HepG2 (cell line): Measurements from ENCODE around the gene PPP1R9A. TPM values are rescaled to one million over a fixed set of nuclear protein-coding genes. Genes with fewer than 3 reads are reported as not detected.

ENCODE experiments used
- ATAC-seq: fragments of 200-7000 bp; cut with Tn5 transposase; 3 replicates; pipeline ENCODE4 v1.9.1; 2020; ENCODE audit warnings: mild to moderate bottlenecking, moderate library complexity
- BruUV-seq: library from RNA; stranded (reverse); fragments of 400-500 nt; replicated peaks from 2 replicates; lab custom pipeline; 2021; lab: Mats Ljungman, UMichigan
- CTCF ChIA-PET: fragments of 300-600 bp; formaldehyde crosslinking; extraction: SDS; loops from one replicate; lab custom pipeline; 2021; ENCODE audit warnings: low total read pairs, inconsistent platforms, low intra/inter-chr PET ratio; lab: Yijun Ruan, JAX
- POLR2A ChIA-PET: fragments of 350-600 bp; sonication (Branson Sonifier 250); formaldehyde crosslinking; loops from one replicate; lab custom pipeline; 2020; ENCODE audit warnings: antibody characterized with exemption, inconsistent platforms; lab: Yijun Ruan, JAX
- DNase-seq: peaks from one replicate; pipeline ENCODE4 v3.0.0-alpha.2; 2015; ENCODE audit warnings: low spot score
- FAIRE-seq: peaks from 3 replicates; lab custom pipeline; 2011; peaks lifted over from hg19 to GRCh38; lab: Jason Lieb, UNC
- H2AFZ ChIP-seq: one replicate; pipeline ENCODE4 v1.6.1; 2011; ENCODE audit warnings: low read length, inconsistent platforms
- H3K27ac ChIP-seq: fragments of 300-600 bp; 3 replicates; pipeline ENCODE4 v1.8.0; 2011; ENCODE audit warnings: mixed run types, mild to moderate bottlenecking, mixed read lengths, low read length, inconsistent platforms; ENCODE audit not compliant: insufficient read depth; ENCODE audit errors: extremely low read length
- H3K27me3 ChIP-seq, 2 experiments: fragments of 200-600 bp in 1 of 2; 2 replicates in 1 of 2; 3 replicates in 1 of 2; pipeline versions ENCODE4 v1.6.0 to v1.8.0; 2011; ENCODE audit warnings: low read length in 2 of 2, mild to moderate bottlenecking in 2 of 2, moderate library complexity in 2 of 2, inconsistent platforms in 1 of 2; ENCODE audit not compliant: insufficient read depth in 2 of 2, control insufficient read depth in 1 of 2
- H3K36me3 ChIP-seq, 2 experiments: fragments of 200-600 bp in 1 of 2; replicated peaks in 1 of 2; 2 replicates in 1 of 2; 3 replicates in 1 of 2; pipeline versions ENCODE4 v1.5.1 to v1.8.0; 2011; ENCODE audit warnings: low read length in 2 of 2, inconsistent platforms in 1 of 2; ENCODE audit not compliant: insufficient read depth in 2 of 2, control insufficient read depth in 1 of 2
- H3K4me1 ChIP-seq: 2 replicates; pipeline ENCODE4 v1.5.1; 2012; ENCODE audit warnings: low read length, inconsistent platforms; ENCODE audit not compliant: insufficient read depth
- H3K4me2 ChIP-seq: 2 replicates; pipeline ENCODE4 v1.6.0; 2011; ENCODE audit warnings: low read depth, low read length, inconsistent platforms
- H3K4me3 ChIP-seq, 3 experiments: fragments of 200-600 bp in 1 of 3; sonication (generic), shearing (Covaris generic) in 1 of 3; replicated peaks in 1 of 3; 2 replicates each; pipeline ENCODE4 v1.5.1; 2011 to 2016; ENCODE audit warnings: low read length in 3 of 3, inconsistent platforms in 2 of 3, low read depth in 2 of 3, mild to moderate bottlenecking in 2 of 3, control low read depth in 1 of 3, mixed read lengths in 1 of 3; ENCODE audit not compliant: insufficient read depth in 1 of 3
- H3K79me2 ChIP-seq: one replicate; pipeline ENCODE4 v1.6.1; 2011; ENCODE audit warnings: low read length, inconsistent platforms; ENCODE audit not compliant: insufficient read depth
- H3K9ac ChIP-seq: 2 replicates; pipeline ENCODE4 v1.6.0; 2011; ENCODE audit warnings: mild to moderate bottlenecking, low read depth, low read length, inconsistent platforms; ENCODE audit not compliant: insufficient read depth
- H3K9me3 ChIP-seq: 2 replicates; pipeline ENCODE4 v1.5.1; 2012; ENCODE audit warnings: mild to moderate bottlenecking, low read length
- H4K20me1 ChIP-seq: 2 replicates; pipeline ENCODE4 v1.6.0; 2011; ENCODE audit warnings: inconsistent platforms, mild to moderate bottlenecking, low read length, moderate library complexity; ENCODE audit not compliant: insufficient read depth
- ARID3A ChIP-seq: IDR thresholded peaks from 2 replicates; pipeline ENCODE4 v1.6.1; 2012; ENCODE audit warnings: low read depth, low read length, improper control_type of control experiment
- ARID4A ChIP-seq: sonication (generic); formaldehyde crosslinking; IDR thresholded peaks from 2 replicates; pipeline ENCODE4 v1.5.0; 2020; ENCODE audit warnings: mild to moderate bottlenecking, missing genetic modification reagents, borderline replicate concordance
- DMAP1 ChIP-seq: IDR thresholded peaks from 2 replicates; pipeline ENCODE4 v1.6.1; 2016
- DPF2 ChIP-seq: sonication (generic); formaldehyde crosslinking; IDR thresholded peaks from 2 replicates; pipeline ENCODE4 v1.4.0; 2020; ENCODE audit warnings: mild to moderate bottlenecking, low read depth, missing genetic modification reagents, borderline replicate concordance
- FOXA1 ChIP-seq, 2 experiments: fragments of 450-650 bp in 1 of 2; sonication (generic) in 1 of 2; formaldehyde crosslinking in 1 of 2; IDR thresholded peaks; 2 replicates each; pipeline versions ENCODE4 v1.4.0 to v1.6.1; 2016 to 2020; ENCODE audit warnings: missing genetic modification reagents in 1 of 2
- HNRNPK ChIP-seq: fragments of 200-400 bp; formaldehyde crosslinking; IDR thresholded peaks from 2 replicates; pipeline ENCODE4 v1.6.1; 2018; ENCODE audit warnings: low read length, low read depth, moderate library complexity, mild to moderate bottlenecking; ENCODE audit not compliant: poor library complexity, severe bottlenecking
- NCOA5 ChIP-seq: sonication (generic); formaldehyde crosslinking; IDR thresholded peaks from 2 replicates; pipeline ENCODE4 v1.4.0; 2020; ENCODE audit warnings: missing genetic modification reagents
- SP4 ChIP-seq: sonication (generic); formaldehyde crosslinking; IDR thresholded peaks from 2 replicates; pipeline ENCODE4 v1.8.1; 2023; ENCODE audit warnings: mild to moderate bottlenecking, missing genetic modification reagents
- STAG1 ChIP-seq: sonication (generic); formaldehyde crosslinking; IDR thresholded peaks from 2 replicates; pipeline ENCODE4 v1.4.0; 2020; ENCODE audit warnings: missing genetic modification reagents
- UBTF ChIP-seq: sonication (generic); formaldehyde crosslinking; IDR thresholded peaks from 2 replicates; pipeline ENCODE4 v1.4.0; 2020; ENCODE audit warnings: mild to moderate bottlenecking, missing genetic modification reagents
- ZNF563 ChIP-seq: sonication (generic); formaldehyde crosslinking; IDR thresholded peaks from 2 replicates; pipeline ENCODE4 v1.8.0; 2022; ENCODE audit warnings: mild to moderate bottlenecking, moderate library complexity, missing genetic modification reagents
- ZNF652 ChIP-seq: IDR thresholded peaks from 2 replicates; pipeline ENCODE4 v1.6.1; 2016; ENCODE audit warnings: low read depth, borderline replicate concordance
- ZNF788 ChIP-seq: sonication (generic); formaldehyde crosslinking; IDR thresholded peaks from 2 replicates; pipeline ENCODE4 v1.5.0; 2020; ENCODE audit warnings: mild to moderate bottlenecking, missing genetic modification reagents, borderline replicate concordance
- ZNF841 ChIP-seq: sonication (generic); formaldehyde crosslinking; IDR thresholded peaks from 2 replicates; pipeline ENCODE4 v1.8.1; 2023; ENCODE audit warnings: missing genetic modification reagents, borderline replicate concordance
- WGBS: methylation state at CpG from one replicate; pipeline ENCODE4 v1.1.6; 2017; ENCODE audit warnings: low lambda C conversion rate; 5-methylcytosine and 5-hydroxymethylcytosine counted together
- in situ Hi-C: cut with HindIII; loops from 2 replicates; pipeline ENCODE4 v1.10.0; 2017; ENCODE audit warnings: low pct_unique_long_range_greater_than_20kb; ENCODE audit not compliant: extremely low pct_ligation_motif_present
- intact Hi-C: fragments of 100-400 bp; cut with micrococcal nuclease; formaldehyde crosslinking; loops from one replicate; pipeline ENCODE4 v1.10.0; 2022; ENCODE audit not compliant: unreplicated experiment
- polyA plus RNA-seq, 8 experiments: library from polyadenylated mRNA; depleted of rRNA in 3 of 8; stranded (reverse) in 7 of 8; unstranded in 1 of 8; fragments of >200 nt; fragmentation: Illumina TruSeq in 4 of 8; extraction: Trizol in 4 of 8; gene quantifications; 2 replicates each; pipeline versions ENCODE4 v1.2.1 to v1.2.3, GENCODE V29; 2011 to 2016; ENCODE audit warnings: low read depth in 4 of 8, missing spikeins in 1 of 8, mixed read lengths in 1 of 8; ENCODE audit not compliant: insufficient read depth in 1 of 8
- total RNA-seq, 5 experiments: library from RNA; depleted of rRNA; stranded (reverse); fragments of >200 nt; fragmentation: Illumina TruSeq; extraction: Trizol; gene quantifications; 2 replicates each; pipeline ENCODE4 v1.2.3, GENCODE V29; 2016; ENCODE audit warnings: low read depth in 1 of 5

PPP1R9A gene
- total and polyA plus RNA-seq, 2 of the 13 experiments (the other 11 are each of a cell fraction or from before 2014, with no cell fraction given) = 11.4 to 31.9 TPM

GRCh38 chr7:95323410-95324129 lies 416.2 kb downstream of the PPP1R9A start (continued):
- TF ChIP-seq ZNF788 (no peak), ZNF652 (peak; percentile 83), FOXA1 (IDR thresholded peaks at IDR 0.05) (0 out of 2 replicates have a peak, but pooled peaks have one; percentile 35), FOXA1 (CRISPR knock-in tag; IDR thresholded peaks at IDR 0.05) (no peak), NCOA5 (CRISPR knock-in tag) (no peak), ARID3A (peak; percentile 11; the same call in 1 of the 2 replicates), DPF2 (no peak), DMAP1 (CRISPR knock-in tag) (no peak)

- H3K79me2 ChIP-seq = no peaks in the 10 kb centered on the region
- in situ Hi-C loops = no loop called here
- peak within 1 kb of the TSS in 2 of 3 experiments; percentile 24 to 45; a peak in 2 of 6 replicates for H3K4me3 ChIP-seq
- intact Hi-C loops = no loop called here
- no peak within 1 kb of the TSS for H3K27ac ChIP-seq
- DNase-seq (no peak), ATAC-seq (peak; percentile 90), FAIRE-seq (no peak)
- no TSS peak for BruUV-seq
- H4K20me1 ChIP-seq = no peaks in the 10 kb centered on the region
- no peaks in the 10 kb centered on the region; a peak in 1 of 5 replicates for H3K27me3 ChIP-seq
- ChIA-PET CTCF (no interaction called here), POLR2A (interaction anchor here (1.3 to 1.6 kb wide), 2 partner anchors 71 to 117 kb away, joined by 3 read pairs; partner anchors contain the start of gene PON3)
- H2AFZ ChIP-seq = no peak within 1 kb of the TSS
- H3K9ac ChIP-seq = no peak within 1 kb of the TSS
- H3K9me3 ChIP-seq = no peaks in the 10 kb centered on the region
- H3K4me1 ChIP-seq = peaks cover 28% of the 10 kb centered on the region
- no CpG with 5 or more reads among the region's 20 CpGs for WGBS
- H3K36me3 ChIP-seq = no peaks in the 10 kb centered on the region
- H3K4me2 ChIP-seq = peak within 1 kb of the TSS; percentile 63
- no peak for TF ChIP-seq STAG1
- no peak for TF ChIP-seq ZNF563 (CRISPR knock-in tag)
- no peak for TF ChIP-seq ARID4A (CRISPR knock-in tag)
- TF ChIP-seq HNRNPK = no peak
- TF ChIP-seq UBTF (CRISPR knock-in tag) = peak; percentile 33; the same call in 1 of the 2 replicates
- no peak for TF ChIP-seq ZNF841
- TF ChIP-seq SP4 = no peak
These were observed 417.0 kb downstream of the PPP1R9A start, which contains the start of gene PON1 for GRCh38 chr7:95324431-95324830. Gene PON1 (minus strand): TSS chr7:95324532. CDS start chr7:95324475, 57 bp downstream.
